Omental fat pad (tissue), 4 donors: ENCODE measurements around the gene TUBB4A. TPM values are rescaled to one million over a fixed set of nuclear protein-coding genes. Genes with fewer than 3 reads are reported as not detected.

Experiments
- ATAC-seq: fragments of 150-250 bp; one replicate; pipeline ENCODE4 v1.9.1; 2016; ENCODE audit warnings: mild to moderate bottlenecking, moderate library complexity; ENCODE audit not compliant: low FRiP score
- DNase-seq: peaks from one replicate; pipeline ENCODE4 v3.0.0-alpha.2; 2019; ENCODE audit warnings: low spot score
- CTCF ChIP-seq, 3 donors: fragments of 450-650 bp; IDR thresholded peaks; one replicate each; pipeline ENCODE4 v1.5.1; 2016 to 2017; ENCODE audit warnings: antibody characterized with exemption in 3 of 3, mild to moderate bottlenecking in 3 of 3, moderate library complexity in 2 of 3
- total RNA-seq, 4 donors: library from RNA; depleted of rRNA; stranded (reverse); fragments of >200 nt; gene quantifications; one replicate each; pipeline ENCODE4 v1.1.0, GENCODE V29; 2016

Gene TUBB4A
- total RNA-seq, 4 donors from 2014 or later: 2.2 to 2.8 (median 2.2) TPM; not detected in 1

DNA sequence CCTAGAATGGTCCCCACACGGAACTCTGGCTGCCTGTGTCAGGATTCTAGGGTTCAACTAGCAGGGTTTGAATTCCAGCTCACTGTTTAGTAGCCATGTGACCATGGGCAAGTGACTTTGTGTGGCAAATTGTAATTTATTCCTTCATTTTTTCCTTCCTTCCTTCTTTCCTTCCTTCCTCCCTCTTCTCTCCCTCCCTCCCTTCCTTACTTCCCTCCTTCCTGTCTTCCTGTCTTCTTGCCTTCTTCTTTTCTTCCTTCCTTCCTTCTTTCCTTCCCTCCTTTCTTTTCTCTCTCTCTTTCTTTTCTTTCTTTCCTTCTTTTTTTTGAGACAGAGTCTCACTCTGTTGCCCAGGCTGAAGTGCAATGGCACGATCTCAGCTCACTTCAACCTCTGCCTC, 12.0 kb downstream of the TUBB4A start:
- ATAC-seq (no peak), DNase-seq (no peak)
- no peak for TF ChIP-seq CTCF (IDR thresholded peaks at IDR 0.05)

GRCh38 chr19:6489278-6490061, 12.6 kb downstream of the TUBB4A start:
- ATAC-seq (no peak), DNase-seq (no peak)
- TF ChIP-seq CTCF (IDR thresholded peaks at IDR 0.05): no peak

DNA sequence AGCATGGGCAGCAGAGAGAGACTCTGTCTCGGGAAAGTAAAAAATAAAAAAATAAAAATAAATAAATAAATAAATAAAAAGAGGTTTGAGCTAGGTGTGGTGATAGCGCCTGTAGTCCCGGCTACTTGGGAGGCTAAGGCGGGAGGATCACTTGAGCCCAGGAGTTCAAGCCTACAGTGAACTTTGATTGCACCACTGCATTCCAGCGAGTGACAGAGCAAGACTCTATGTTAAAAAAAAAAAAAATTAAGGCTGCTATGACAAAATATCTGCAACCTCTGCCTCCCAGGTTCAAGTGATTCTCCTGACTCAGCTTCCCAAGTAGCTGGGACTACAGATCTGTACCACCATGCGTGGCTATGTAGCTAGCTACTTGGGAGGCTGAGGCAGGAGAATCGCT, 17.3 kb downstream of the TUBB4A start:
- DNase-seq (no peak), ATAC-seq (no peak)
- no peak for TF ChIP-seq CTCF (IDR thresholded peaks at IDR 0.05)

DNA sequence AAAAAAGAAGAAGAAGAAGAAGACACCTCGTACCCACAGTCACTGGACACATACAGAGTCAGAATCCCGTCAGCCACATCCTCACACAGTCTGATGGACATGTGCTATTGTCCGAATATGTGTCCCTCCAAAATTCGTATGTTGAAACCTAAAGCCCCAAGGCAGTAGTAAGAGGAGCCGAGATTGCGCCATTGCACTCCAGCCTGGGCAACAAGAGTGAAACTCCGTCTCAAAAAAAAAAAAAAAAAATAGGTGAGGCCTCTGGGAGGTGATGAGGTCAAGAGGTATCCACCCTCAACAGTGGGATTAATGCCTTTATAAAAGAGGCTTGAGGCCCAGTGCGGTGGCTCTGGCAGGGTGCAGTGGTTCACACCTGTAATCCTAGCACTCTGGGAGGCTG, 17.9 kb downstream of the TUBB4A start:
- no peak for DNase-seq
- no peak for ATAC-seq
- no peak for TF ChIP-seq CTCF (IDR thresholded peaks at IDR 0.05)

GRCh38 chr19:6483235-6483634, 18.9 kb downstream of the TUBB4A start:
- TF ChIP-seq CTCF (IDR thresholded peaks at IDR 0.05): no peak
- DNase-seq (no peak), ATAC-seq (no peak)

DNA sequence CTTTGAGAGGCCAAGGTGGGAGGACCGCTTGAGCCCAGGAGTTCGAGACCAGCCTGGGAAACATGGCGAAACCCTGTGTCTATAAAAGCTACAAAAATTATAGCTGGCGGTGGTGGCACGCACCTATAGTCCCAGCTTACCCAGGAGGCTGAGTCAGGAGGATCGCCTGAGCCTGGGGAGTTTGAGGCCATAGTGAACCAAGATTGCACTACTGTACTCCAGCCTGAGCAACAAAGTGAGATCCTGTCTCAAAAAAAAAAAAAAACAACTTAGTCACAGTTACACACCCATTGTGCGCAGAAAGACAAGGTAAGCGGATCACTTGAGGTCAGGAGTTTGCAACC, 19.8 kb downstream of the TUBB4A start:
- TF ChIP-seq CTCF (IDR thresholded peaks at IDR 0.05): no peak
- no peak for DNase-seq
- ATAC-seq: no peak
